Measurements from ENCODE around the gene CASKIN1. TPM values are rescaled to one million over a fixed set of nuclear protein-coding genes. Genes with fewer than 3 reads are reported as not detected.

Gene CASKIN1
- total and polyA plus RNA-seq, 12 donors: 0.06 to 5.2 (median 1.3) TPM; not detected in 3

DNA sequence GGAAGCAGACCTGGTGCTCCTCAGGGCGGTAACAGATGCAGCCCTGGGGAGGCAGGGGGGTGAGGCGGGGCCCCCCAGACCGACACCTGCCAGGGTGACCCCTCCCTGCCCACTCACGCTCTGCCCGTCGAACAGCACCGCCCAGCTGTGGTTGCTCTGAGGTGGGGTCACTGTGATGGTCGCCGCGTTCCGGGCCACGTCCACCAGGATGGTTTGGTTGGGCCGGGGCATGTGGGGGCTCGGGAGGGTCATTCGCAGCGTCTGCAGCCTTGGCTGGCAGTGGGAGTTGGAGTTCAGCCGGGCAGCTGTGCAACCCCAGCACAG is 13.6 kb upstream of the CASKIN1 start:
- H3K4me3 ChIP-seq: no peak overlapping the region
- no peak for DNase-seq
- TF ChIP-seq, protein P1, sequence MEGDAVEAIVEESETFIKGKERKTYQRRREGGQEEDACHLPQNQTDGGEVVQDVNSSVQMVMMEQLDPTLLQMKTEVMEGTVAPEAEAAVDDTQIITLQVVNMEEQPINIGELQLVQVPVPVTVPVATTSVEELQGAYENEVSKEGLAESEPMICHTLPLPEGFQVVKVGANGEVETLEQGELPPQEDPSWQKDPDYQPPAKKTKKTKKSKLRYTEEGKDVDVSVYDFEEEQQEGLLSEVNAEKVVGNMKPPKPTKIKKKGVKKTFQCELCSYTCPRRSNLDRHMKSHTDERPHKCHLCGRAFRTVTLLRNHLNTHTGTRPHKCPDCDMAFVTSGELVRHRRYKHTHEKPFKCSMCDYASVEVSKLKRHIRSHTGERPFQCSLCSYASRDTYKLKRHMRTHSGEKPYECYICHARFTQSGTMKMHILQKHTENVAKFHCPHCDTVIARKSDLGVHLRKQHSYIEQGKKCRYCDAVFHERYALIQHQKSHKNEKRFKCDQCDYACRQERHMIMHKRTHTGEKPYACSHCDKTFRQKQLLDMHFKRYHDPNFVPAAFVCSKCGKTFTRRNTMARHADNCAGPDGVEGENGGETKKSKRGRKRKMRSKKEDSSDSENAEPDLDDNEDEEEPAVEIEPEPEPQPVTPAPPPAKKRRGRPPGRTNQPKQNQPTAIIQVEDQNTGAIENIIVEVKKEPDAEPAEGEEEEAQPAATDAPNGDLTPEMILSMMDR (IDR thresholded peaks at IDR 0.05): no peak
- TF ChIP-seq POLR2A (IDR thresholded peaks at IDR 0.05): no peak
- H3K9me3 ChIP-seq (replicated peaks in 1 of 3): no peaks in the 10 kb centered on the region
- H3K4me1 ChIP-seq (replicated peaks in 1 of 2): peaks cover 24 to 40% of the 10 kb centered on the region in 2 donors
- no peak overlapping the region for H3K27ac ChIP-seq
- 85 to 95% (median 93%) methylated on average over 12 to 17 of the region's 17 CpGs for WGBS, 4 donors
- intact Hi-C loops (cut with DNase I): no loop called here
- peaks cover 0 to 35% of the 10 kb centered on the region in 2 donors for H3K36me3 ChIP-seq (replicated peaks in 1 of 2)
- no peaks in the 10 kb centered on the region for H3K27me3 ChIP-seq

DNA sequence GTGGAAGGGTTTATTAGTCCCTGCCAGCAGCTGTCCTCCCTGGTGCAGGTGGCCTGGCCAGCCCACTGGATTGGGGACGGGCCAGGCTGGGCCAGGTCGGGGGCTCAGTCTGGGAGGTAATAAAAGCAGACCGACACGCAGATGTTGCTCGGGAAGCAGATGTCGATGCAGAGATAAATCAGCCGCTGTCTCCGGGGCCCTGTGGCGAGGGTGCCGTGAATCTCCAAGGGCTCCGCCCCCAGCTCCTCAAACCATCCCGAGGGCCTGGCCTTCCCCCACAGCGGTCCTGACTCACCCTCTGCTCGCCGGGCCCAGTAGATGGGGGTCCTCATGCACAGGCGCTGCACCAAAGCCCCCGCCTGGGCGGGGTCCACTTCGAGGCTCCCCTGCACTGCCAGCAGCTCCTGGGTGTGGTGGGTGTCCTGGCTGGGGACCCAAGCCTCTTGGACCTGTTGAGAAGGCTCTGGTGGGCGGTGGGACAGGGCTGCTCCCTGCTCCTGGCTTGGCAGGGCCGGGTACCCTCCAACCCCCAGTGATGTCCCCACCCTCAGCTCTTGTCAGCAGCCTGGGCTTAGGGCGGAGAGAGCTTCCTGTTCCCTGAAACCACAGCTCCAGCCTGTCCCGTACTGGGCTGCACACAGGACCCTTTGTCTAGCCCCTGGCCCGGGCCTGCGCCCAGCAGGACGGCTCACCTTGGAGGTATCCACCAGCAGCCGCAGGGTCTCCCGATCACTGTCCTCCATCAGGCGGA is 13.0 kb upstream of the CASKIN1 start:
- TF ChIP-seq POLR2A (IDR thresholded peaks at IDR 0.05): no peak
- TF ChIP-seq, protein P1 (IDR thresholded peaks at IDR 0.05): no peak
- WGBS, 4 donors: 79 to 85% (median 84%) methylated on average over 11 to 29 of the region's 29 CpGs; no CpG with 5 or more reads in 1 of the 4 donors
- intact Hi-C loops (cut with DNase I): no loop called here
- H3K27me3 ChIP-seq: no peaks in the 10 kb centered on the region
- no peak overlapping the region for H3K4me3 ChIP-seq
- H3K27ac ChIP-seq: no peak overlapping the region
- no peak for DNase-seq
- H3K4me1 ChIP-seq (replicated peaks in 1 of 2): peaks cover 28 to 44% of the 10 kb centered on the region in 2 donors
- H3K36me3 ChIP-seq (replicated peaks in 1 of 2): peaks cover 0 to 35% of the 10 kb centered on the region in 2 donors
- H3K9me3 ChIP-seq (replicated peaks in 1 of 3): no peaks in the 10 kb centered on the region

- WGBS, 4 donors: 86 to 92% (median 90%) methylated on average over 2 to 9 of the region's 9 CpGs
- H3K27me3 ChIP-seq: no peaks in the 10 kb centered on the region
- H3K36me3 ChIP-seq (replicated peaks in 1 of 2): peaks cover 0 to 35% of the 10 kb centered on the region in 2 donors
- H3K27ac ChIP-seq: no peak overlapping the region
- H3K4me3 ChIP-seq: no peak overlapping the region
- intact Hi-C loops (cut with DNase I): no loop called here
- H3K4me1 ChIP-seq (replicated peaks in 1 of 2): peaks cover 24 to 38% of the 10 kb centered on the region in 2 donors
- TF ChIP-seq, protein P1 (IDR thresholded peaks at IDR 0.05): no peak
- no peak for TF ChIP-seq POLR2A (IDR thresholded peaks at IDR 0.05)
- DNase-seq: no peak
- H3K9me3 ChIP-seq (replicated peaks in 1 of 3): no peaks in the 10 kb centered on the region
These were observed 12.4 kb upstream of the CASKIN1 start for GRCh38 chr16:2208772-2209171.

DNA sequence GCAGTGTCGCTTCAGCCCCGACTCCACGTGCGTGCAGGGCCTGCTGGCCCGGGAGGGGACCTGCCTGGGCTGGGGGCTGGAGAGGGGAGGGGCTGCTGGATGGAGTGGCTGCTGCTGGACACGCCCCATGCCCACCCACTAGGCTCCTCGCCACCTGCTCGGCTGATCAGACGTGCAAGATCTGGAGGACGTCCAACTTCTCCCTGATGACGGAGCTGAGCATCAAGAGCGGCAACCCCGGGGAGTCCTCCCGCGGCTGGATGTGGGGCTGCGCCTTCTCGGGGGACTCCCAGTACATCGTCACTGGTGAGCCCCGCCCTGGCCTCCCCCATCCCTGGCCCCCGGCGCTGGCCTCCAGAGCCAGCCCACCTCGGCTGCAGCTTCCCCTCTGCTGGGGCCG is 11.9 kb upstream of the CASKIN1 start:
- TF ChIP-seq, protein P1 (IDR thresholded peaks at IDR 0.05): no peak
- TF ChIP-seq POLR2A (IDR thresholded peaks at IDR 0.05): no peak
- H3K4me3 ChIP-seq: no peak overlapping the region
- no peaks in the 10 kb centered on the region for H3K27me3 ChIP-seq
- DNase-seq: no peak
- intact Hi-C loops (cut with DNase I): no loop called here
- H3K9me3 ChIP-seq (replicated peaks in 1 of 3): no peaks in the 10 kb centered on the region
- peaks cover 19 to 33% of the 10 kb centered on the region in 2 donors for H3K4me1 ChIP-seq (replicated peaks in 1 of 2)
- H3K36me3 ChIP-seq (replicated peaks in 1 of 2): peaks cover 0 to 35% of the 10 kb centered on the region in 2 donors
- H3K27ac ChIP-seq: no peak overlapping the region
- 80 to 86% (median 84%) methylated on average over 7 to 23 of the region's 23 CpGs; no CpG with 5 or more reads in 1 of the 4 donors for WGBS, 4 donors
